ENCODE results near the gene ACOD1.

ACOD1 gene

DNA sequence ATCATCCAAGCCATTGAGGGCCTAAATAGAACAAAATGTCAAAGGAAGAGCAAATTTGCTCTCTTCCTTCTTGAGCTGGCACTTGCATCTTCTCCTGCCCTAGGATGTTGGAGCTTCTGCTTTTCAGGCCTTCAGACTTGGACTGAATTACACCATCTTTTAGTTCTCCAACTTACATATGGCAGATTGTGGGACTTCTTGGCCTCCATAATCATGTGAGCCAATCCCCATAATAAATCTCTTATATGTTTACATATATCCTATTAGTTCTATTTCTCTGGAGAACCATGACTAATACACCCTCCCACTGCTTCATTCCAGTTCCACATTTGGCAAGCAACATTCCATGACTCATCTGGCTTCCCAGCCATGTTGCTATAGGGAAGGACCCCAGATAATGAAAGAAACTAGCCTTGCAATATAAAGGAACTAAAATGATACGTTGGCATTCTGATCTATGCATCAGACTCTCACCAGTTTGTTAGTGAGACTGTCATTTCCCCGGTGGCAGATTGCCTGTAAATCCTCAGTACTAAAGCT lies 11.0 kb upstream of the ACOD1 start:
- no peaks in the 10 kb centered on the region for H3K36me3 ChIP-seq (ENCODE audit: control insufficient read depth, low read length)

DNA sequence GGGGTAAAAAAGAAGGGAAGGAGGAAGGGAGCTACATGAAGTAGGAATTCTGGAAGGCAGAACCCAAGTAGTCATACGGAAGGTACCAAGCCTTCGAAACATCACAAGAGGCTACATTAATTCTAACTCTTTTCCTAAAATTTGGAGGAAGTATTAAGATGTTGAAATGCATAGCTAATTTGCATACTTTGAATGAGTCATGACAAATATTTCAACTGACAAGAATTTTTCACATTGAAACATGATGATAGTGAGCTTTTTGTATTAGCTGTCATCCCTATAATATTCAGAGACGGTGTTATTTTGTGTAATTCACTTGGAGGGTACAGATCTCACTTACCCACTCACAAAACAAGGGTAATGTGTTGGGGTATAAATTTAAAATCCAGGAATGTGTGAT lies 9.1 kb upstream of the ACOD1 start:
- TF ChIP-seq, protein P1, sequence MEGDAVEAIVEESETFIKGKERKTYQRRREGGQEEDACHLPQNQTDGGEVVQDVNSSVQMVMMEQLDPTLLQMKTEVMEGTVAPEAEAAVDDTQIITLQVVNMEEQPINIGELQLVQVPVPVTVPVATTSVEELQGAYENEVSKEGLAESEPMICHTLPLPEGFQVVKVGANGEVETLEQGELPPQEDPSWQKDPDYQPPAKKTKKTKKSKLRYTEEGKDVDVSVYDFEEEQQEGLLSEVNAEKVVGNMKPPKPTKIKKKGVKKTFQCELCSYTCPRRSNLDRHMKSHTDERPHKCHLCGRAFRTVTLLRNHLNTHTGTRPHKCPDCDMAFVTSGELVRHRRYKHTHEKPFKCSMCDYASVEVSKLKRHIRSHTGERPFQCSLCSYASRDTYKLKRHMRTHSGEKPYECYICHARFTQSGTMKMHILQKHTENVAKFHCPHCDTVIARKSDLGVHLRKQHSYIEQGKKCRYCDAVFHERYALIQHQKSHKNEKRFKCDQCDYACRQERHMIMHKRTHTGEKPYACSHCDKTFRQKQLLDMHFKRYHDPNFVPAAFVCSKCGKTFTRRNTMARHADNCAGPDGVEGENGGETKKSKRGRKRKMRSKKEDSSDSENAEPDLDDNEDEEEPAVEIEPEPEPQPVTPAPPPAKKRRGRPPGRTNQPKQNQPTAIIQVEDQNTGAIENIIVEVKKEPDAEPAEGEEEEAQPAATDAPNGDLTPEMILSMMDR (IDR thresholded peaks at IDR 0.05; ENCODE audit: low read depth, low read length, poor library complexity, severe bottlenecking): no peak
- no peak for TF ChIP-seq EZH2phosphoT487 (IDR thresholded peaks at IDR 0.05; ENCODE audit: borderline replicate concordance, low read length)
- no peaks in the 10 kb centered on the region for H3K4me1 ChIP-seq (ENCODE audit: control insufficient read depth, low read length)
- peaks cover 6% of the 10 kb centered on the region; the same call in 1 of the 2 replicates for H3K27me3 ChIP-seq (ENCODE audit: control insufficient read depth, low read length)
- H3K4me2 ChIP-seq (ENCODE audit: low read length): no peak overlapping the region
- no peaks in the 10 kb centered on the region for H3K79me2 ChIP-seq (ENCODE audit: control insufficient read depth, low read length)
- H3K9me2 ChIP-seq (replicated peaks; ENCODE audit: control insufficient read depth, low read length): no peaks in the 10 kb centered on the region
- no peaks in the 10 kb centered on the region for H3F3A ChIP-seq (ENCODE audit: control insufficient read depth, insufficient read depth)
- no peaks in the 10 kb centered on the region for H3K36me3 ChIP-seq (ENCODE audit: control insufficient read depth, low read length)
- no peak overlapping the region for H3K27ac ChIP-seq (ENCODE audit: low read depth, low read length)
- H3K9me3 ChIP-seq (ENCODE audit: control insufficient read depth, insufficient read depth, low read length): no peaks in the 10 kb centered on the region
- no peaks in the 10 kb centered on the region for H4K20me1 ChIP-seq (ENCODE audit: control insufficient read depth, insufficient read depth, low read depth, low read length)
- no peak overlapping the region for H3K4me3 ChIP-seq (ENCODE audit: low read length)

More for the DNA sequence above, 11.0 kb upstream of the ACOD1 start:
- Histone ChIP-seq H3K9me2 (replicated peaks; ENCODE audit: control insufficient read depth, low read length) (no peaks in the 10 kb centered on the region), H3F3A (ENCODE audit: control insufficient read depth, insufficient read depth) (no peaks in the 10 kb centered on the region), H3K9me3 (ENCODE audit: control insufficient read depth, insufficient read depth, low read length) (no peaks in the 10 kb centered on the region), H3K4me1 (ENCODE audit: control insufficient read depth, low read length) (no peaks in the 10 kb centered on the region), H3K27ac (ENCODE audit: low read depth, low read length) (no peak overlapping the region), H3K79me2 (ENCODE audit: control insufficient read depth, low read length) (no peaks in the 10 kb centered on the region), H3K27me3 (ENCODE audit: control insufficient read depth, low read length) (no peaks in the 10 kb centered on the region), H3K4me3 (ENCODE audit: low read length) (no peak overlapping the region), H4K20me1 (ENCODE audit: control insufficient read depth, insufficient read depth, low read depth, low read length) (no peaks in the 10 kb centered on the region), H3K4me2 (ENCODE audit: low read length) (no peak overlapping the region)
- TF ChIP-seq EZH2phosphoT487 (IDR thresholded peaks at IDR 0.05; ENCODE audit: borderline replicate concordance, low read length): no peak
- TF ChIP-seq, protein P1 (IDR thresholded peaks at IDR 0.05; ENCODE audit: low read depth, low read length, poor library complexity, severe bottlenecking): no peak

DNA sequence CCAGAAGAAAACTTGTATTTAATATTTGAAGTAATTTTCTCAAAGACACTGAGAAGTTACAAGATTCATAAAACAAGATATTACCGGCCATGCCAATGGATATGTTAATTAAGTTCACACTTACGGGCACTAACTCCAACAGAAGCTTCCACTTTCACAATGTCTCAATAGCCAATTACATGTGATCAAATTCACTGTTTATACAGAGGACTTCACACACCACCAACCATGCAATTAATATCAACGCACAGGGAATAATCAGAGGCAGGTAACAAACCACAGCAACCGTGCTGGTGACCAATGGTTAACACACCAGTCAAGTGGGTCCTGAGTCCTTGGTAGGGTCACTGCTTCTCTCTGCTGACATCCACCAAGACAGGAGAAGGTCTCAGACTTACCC lies 5.9 kb upstream of the ACOD1 start:
- Histone ChIP-seq H3K79me2 (ENCODE audit: control insufficient read depth, low read length) (no peaks in the 10 kb centered on the region), H3K4me3 (ENCODE audit: low read length) (no peak overlapping the region), H3K27ac (ENCODE audit: low read depth, low read length) (no peak overlapping the region), H3K4me1 (ENCODE audit: control insufficient read depth, low read length) (no peaks in the 10 kb centered on the region), H3K36me3 (ENCODE audit: control insufficient read depth, low read length) (no peaks in the 10 kb centered on the region), H3K9me3 (ENCODE audit: control insufficient read depth, insufficient read depth, low read length) (no peaks in the 10 kb centered on the region), H3K27me3 (ENCODE audit: control insufficient read depth, low read length) (peaks cover 6% of the 10 kb centered on the region; the same call in 1 of the 2 replicates), H3K9me2 (replicated peaks; ENCODE audit: control insufficient read depth, low read length) (no peaks in the 10 kb centered on the region), H4K20me1 (ENCODE audit: control insufficient read depth, insufficient read depth, low read depth, low read length) (no peaks in the 10 kb centered on the region), H3F3A (ENCODE audit: control insufficient read depth, insufficient read depth) (no peaks in the 10 kb centered on the region), H3K4me2 (ENCODE audit: low read length) (no peak overlapping the region)
- TF ChIP-seq, protein P1 (IDR thresholded peaks at IDR 0.05; ENCODE audit: low read depth, low read length, poor library complexity, severe bottlenecking): no peak
- no peak for TF ChIP-seq EZH2phosphoT487 (IDR thresholded peaks at IDR 0.05; ENCODE audit: borderline replicate concordance, low read length)
